ENCODE data around the gene PRRC2A.
A peak's percentile ranks its signal among the peaks of the same experiment; 100 is the strongest.

Gene PRRC2A

GRCh38 chr6:31666337-31666965, 45.9 kb downstream of the PRRC2A start:
- DNase-seq (ENCODE audit: low spot score) = no peak

- no peak for DNase-seq (ENCODE audit: low spot score)
Observed at GRCh38 chr6:31669676-31670075, 49.2 kb downstream of the PRRC2A start, which contains the start of gene LY6G5B. LY6G5B (plus strand) TSS chr6:31669976; CDS start chr6:31670951, 975 bp downstream.

- DNase-seq (ENCODE audit: low spot score) = no peak
Observed at GRCh38 chr6:31676322-31676903, 55.9 kb downstream of the PRRC2A start.

GRCh38 chr6:31676904-31677303, 56.4 kb downstream of the PRRC2A start:
- no peak for DNase-seq (ENCODE audit: low spot score)

- DNase-seq (ENCODE audit: low spot score) = no peak
Observed at GRCh38 chr6:31677955-31678354, 57.4 kb downstream of the PRRC2A start.

- DNase-seq (ENCODE audit: low spot score) = peak; percentile 92
Observed at GRCh38 chr6:31680226-31681134, 60.0 kb downstream of the PRRC2A start, which contains the start of gene LY6G5C. LY6G5C (minus strand) TSS chr6:31681067; CDS start chr6:31680373, 694 bp downstream.

GRCh38 chr6:31681135-31681671, 60.7 kb downstream of the PRRC2A start:
- peak; percentile 67 for DNase-seq (ENCODE audit: low spot score)

- no peak for DNase-seq (ENCODE audit: low spot score)
Observed at GRCh38 chr6:31683591-31683990, 63.1 kb downstream of the PRRC2A start.

- DNase-seq (ENCODE audit: low spot score) = no peak
Observed at GRCh38 chr6:31686483-31686882, 66.0 kb downstream of the PRRC2A start.

- DNase-seq (ENCODE audit: low spot score) = no peak
Observed at GRCh38 chr6:31687321-31687720, 66.8 kb downstream of the PRRC2A start.

Measured in AG08395 (cell line).